ENCODE measurements around the gene KCNJ11.

The KCNJ11 gene

GRCh38 chr11:17384002-17384511 lies 4.4 kb downstream of the KCNJ11 start (continued):
- TF ChIP-seq, protein P1, sequence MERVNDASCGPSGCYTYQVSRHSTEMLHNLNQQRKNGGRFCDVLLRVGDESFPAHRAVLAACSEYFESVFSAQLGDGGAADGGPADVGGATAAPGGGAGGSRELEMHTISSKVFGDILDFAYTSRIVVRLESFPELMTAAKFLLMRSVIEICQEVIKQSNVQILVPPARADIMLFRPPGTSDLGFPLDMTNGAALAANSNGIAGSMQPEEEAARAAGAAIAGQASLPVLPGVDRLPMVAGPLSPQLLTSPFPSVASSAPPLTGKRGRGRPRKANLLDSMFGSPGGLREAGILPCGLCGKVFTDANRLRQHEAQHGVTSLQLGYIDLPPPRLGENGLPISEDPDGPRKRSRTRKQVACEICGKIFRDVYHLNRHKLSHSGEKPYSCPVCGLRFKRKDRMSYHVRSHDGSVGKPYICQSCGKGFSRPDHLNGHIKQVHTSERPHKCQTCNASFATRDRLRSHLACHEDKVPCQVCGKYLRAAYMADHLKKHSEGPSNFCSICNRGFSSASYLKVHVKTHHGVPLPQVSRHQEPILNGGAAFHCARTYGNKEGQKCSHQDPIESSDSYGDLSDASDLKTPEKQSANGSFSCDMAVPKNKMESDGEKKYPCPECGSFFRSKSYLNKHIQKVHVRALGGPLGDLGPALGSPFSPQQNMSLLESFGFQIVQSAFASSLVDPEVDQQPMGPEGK (CRISPR knock-in tag; IDR thresholded peaks at IDR 0.05; ENCODE audit: borderline replicate concordance): no peak

DNA sequence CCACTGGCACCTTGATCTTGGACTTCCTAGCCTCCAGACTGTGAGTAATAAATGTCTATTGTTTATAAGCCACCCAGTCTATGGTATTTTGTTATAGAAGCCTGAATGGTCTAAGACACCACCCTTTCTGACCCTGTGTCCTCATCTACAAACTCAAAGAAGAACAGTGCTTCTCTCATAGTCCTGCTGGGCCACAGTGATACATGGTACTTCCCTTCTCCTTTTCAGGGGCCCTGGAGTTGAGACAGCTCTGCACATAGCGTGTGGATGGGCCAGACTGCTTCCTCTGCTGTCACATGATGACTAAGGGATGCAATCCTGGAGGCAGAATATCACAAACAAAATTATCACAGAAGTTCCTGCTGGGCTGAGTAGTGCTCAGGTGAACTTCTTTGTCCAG lies 5.0 kb downstream of the KCNJ11 start:
- TF ChIP-seq ZNF565 (CRISPR knock-in tag; conservative IDR thresholded peaks at IDR 0.05; ENCODE audit: low read depth): no peak
- TF ChIP-seq PPARA (CRISPR knock-in tag; IDR thresholded peaks at IDR 0.05; ENCODE audit: borderline replicate concordance): no peak
- no peak for TF ChIP-seq ZFP30 (CRISPR knock-in tag; IDR thresholded peaks at IDR 0.05)
- no peak for TF ChIP-seq TCF4 (CRISPR knock-in tag; IDR thresholded peaks at IDR 0.05; ENCODE audit: borderline replicate concordance)
- no peak for TF ChIP-seq POU6F1 (CRISPR knock-in tag; IDR thresholded peaks at IDR 0.05; ENCODE audit: borderline replicate concordance, low read depth)
- TF ChIP-seq CSDC2 (CRISPR knock-in tag; IDR thresholded peaks at IDR 0.05): no peak
- no peak for TF ChIP-seq OSR1 (CRISPR knock-in tag; IDR thresholded peaks at IDR 0.05)
- TF ChIP-seq ESRRG (CRISPR knock-in tag; IDR thresholded peaks at IDR 0.05): no peak
- no peak for TF ChIP-seq ZC3H10 (CRISPR knock-in tag; IDR thresholded peaks at IDR 0.05)
- no peak for TF ChIP-seq BACH2 (CRISPR knock-in tag; IDR thresholded peaks at IDR 0.05; ENCODE audit: borderline replicate concordance)
- TF ChIP-seq, protein P1 (CRISPR knock-in tag; IDR thresholded peaks at IDR 0.05; ENCODE audit: borderline replicate concordance): no peak
- TF ChIP-seq GLIS3 (CRISPR knock-in tag; IDR thresholded peaks at IDR 0.05): no peak
- TF ChIP-seq CSRNP3 (CRISPR knock-in tag; IDR thresholded peaks at IDR 0.05): no peak
- no peak for TF ChIP-seq RARB (CRISPR knock-in tag; IDR thresholded peaks at IDR 0.05)
- TF ChIP-seq ZNF8 (CRISPR knock-in tag; IDR thresholded peaks at IDR 0.05): no peak
- no peak for TF ChIP-seq ARNTL (CRISPR knock-in tag; IDR thresholded peaks at IDR 0.05; ENCODE audit: borderline replicate concordance, low read depth)
- ATAC-seq: no peak

GRCh38 chr11:17382046-17382728 lies 6.3 kb downstream of the KCNJ11 start:
- no peak for TF ChIP-seq CSDC2 (CRISPR knock-in tag; IDR thresholded peaks at IDR 0.05)
- TF ChIP-seq OSR1 (CRISPR knock-in tag; IDR thresholded peaks at IDR 0.05): no peak
- TF ChIP-seq RARB (CRISPR knock-in tag; IDR thresholded peaks at IDR 0.05): no peak
- TF ChIP-seq SNAI2 (CRISPR knock-in tag; IDR thresholded peaks at IDR 0.05): no peak
- no peak for TF ChIP-seq POU6F1 (CRISPR knock-in tag; IDR thresholded peaks at IDR 0.05; ENCODE audit: borderline replicate concordance, low read depth)
- no peak for TF ChIP-seq ZNF8 (CRISPR knock-in tag; IDR thresholded peaks at IDR 0.05)
- no peak for TF ChIP-seq ZNF565 (CRISPR knock-in tag; conservative IDR thresholded peaks at IDR 0.05; ENCODE audit: low read depth)
- TF ChIP-seq BACH2 (CRISPR knock-in tag; IDR thresholded peaks at IDR 0.05; ENCODE audit: borderline replicate concordance): no peak
- TF ChIP-seq, protein P2, sequence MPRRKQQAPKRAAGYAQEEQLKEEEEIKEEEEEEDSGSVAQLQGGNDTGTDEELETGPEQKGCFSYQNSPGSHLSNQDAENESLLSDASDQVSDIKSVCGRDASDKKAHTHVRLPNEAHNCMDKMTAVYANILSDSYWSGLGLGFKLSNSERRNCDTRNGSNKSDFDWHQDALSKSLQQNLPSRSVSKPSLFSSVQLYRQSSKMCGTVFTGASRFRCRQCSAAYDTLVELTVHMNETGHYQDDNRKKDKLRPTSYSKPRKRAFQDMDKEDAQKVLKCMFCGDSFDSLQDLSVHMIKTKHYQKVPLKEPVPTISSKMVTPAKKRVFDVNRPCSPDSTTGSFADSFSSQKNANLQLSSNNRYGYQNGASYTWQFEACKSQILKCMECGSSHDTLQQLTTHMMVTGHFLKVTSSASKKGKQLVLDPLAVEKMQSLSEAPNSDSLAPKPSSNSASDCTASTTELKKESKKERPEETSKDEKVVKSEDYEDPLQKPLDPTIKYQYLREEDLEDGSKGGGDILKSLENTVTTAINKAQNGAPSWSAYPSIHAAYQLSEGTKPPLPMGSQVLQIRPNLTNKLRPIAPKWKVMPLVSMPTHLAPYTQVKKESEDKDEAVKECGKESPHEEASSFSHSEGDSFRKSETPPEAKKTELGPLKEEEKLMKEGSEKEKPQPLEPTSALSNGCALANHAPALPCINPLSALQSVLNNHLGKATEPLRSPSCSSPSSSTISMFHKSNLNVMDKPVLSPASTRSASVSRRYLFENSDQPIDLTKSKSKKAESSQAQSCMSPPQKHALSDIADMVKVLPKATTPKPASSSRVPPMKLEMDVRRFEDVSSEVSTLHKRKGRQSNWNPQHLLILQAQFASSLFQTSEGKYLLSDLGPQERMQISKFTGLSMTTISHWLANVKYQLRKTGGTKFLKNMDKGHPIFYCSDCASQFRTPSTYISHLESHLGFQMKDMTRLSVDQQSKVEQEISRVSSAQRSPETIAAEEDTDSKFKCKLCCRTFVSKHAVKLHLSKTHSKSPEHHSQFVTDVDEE (CRISPR knock-in tag; IDR thresholded peaks at IDR 0.05): no peak
- TF ChIP-seq GLIS3 (CRISPR knock-in tag; IDR thresholded peaks at IDR 0.05): no peak
- no peak for TF ChIP-seq ZNF70 (CRISPR knock-in tag; IDR thresholded peaks at IDR 0.05)
- TF ChIP-seq, protein P1 (CRISPR knock-in tag; IDR thresholded peaks at IDR 0.05; ENCODE audit: borderline replicate concordance): no peak
- TF ChIP-seq ZFP30 (CRISPR knock-in tag; IDR thresholded peaks at IDR 0.05): no peak
- ATAC-seq: no peak
